H9 (cell line): Measurements from ENCODE around the gene C1orf116. TPM values are rescaled to one million over a fixed set of nuclear protein-coding genes. Genes with fewer than 3 reads are reported as not detected.
A peak's percentile ranks its signal among the peaks of the same experiment; 100 is the strongest.

Experiments used
- DNase-seq: peaks from one replicate; pipeline ENCODE4 v3.0.0-alpha.2; 2017
- H2AFZ ChIP-seq: one replicate; pipeline ENCODE4 v1.6.1; 2013; ENCODE audit warnings: mild to moderate bottlenecking, low read length, control low read depth, moderate library complexity
- H2AK5ac ChIP-seq: 2 replicates; pipeline ENCODE4 v1.6.1; 2013; ENCODE audit warnings: low read length, control low read depth, mixed read lengths; ENCODE audit not compliant: insufficient read length
- H2BK120ac ChIP-seq: one replicate; pipeline ENCODE4 v1.6.1; 2013; ENCODE audit warnings: low read depth, mild to moderate bottlenecking, low read length, control low read depth, inconsistent platforms; ENCODE audit not compliant: poor library complexity, severe bottlenecking
- H2BK12ac ChIP-seq: 2 replicates; pipeline ENCODE4 v1.6.1; 2013; ENCODE audit warnings: low read length, control low read depth, mixed read lengths, low read depth; ENCODE audit not compliant: insufficient read length
- H2BK15ac ChIP-seq: 2 replicates; pipeline ENCODE4 v1.6.1; 2013; ENCODE audit warnings: low read depth, low read length, control low read depth
- H2BK20ac ChIP-seq: one replicate; pipeline ENCODE4 v1.6.1; 2013; ENCODE audit warnings: low read depth, mild to moderate bottlenecking, low read length, control low read depth, inconsistent platforms; ENCODE audit not compliant: poor library complexity, severe bottlenecking
- H2BK5ac ChIP-seq: 2 replicates; pipeline ENCODE4 v1.6.1; 2013; ENCODE audit warnings: low read length, control low read depth, mixed read lengths; ENCODE audit not compliant: insufficient read length
- H3K14ac ChIP-seq: 2 replicates; pipeline ENCODE4 v1.6.1; 2013; ENCODE audit warnings: low read length, control low read depth; ENCODE audit not compliant: insufficient read depth
- H3K18ac ChIP-seq: 2 replicates; pipeline ENCODE4 v1.6.1; 2013; ENCODE audit warnings: low read depth, mild to moderate bottlenecking, mixed read lengths, low read length, control low read depth; ENCODE audit not compliant: insufficient read length
- H3K23ac ChIP-seq: 2 replicates; pipeline ENCODE4 v1.6.1; 2013; ENCODE audit warnings: low read length, control low read depth, mixed read lengths, low read depth; ENCODE audit not compliant: insufficient read length
- H3K23me2 ChIP-seq: 2 replicates; pipeline ENCODE4 v1.6.1; 2013; ENCODE audit warnings: low read depth, mild to moderate bottlenecking, mixed read lengths, low read length, control low read depth; ENCODE audit not compliant: insufficient read length, poor library complexity, severe bottlenecking
- H3K27ac ChIP-seq: 2 replicates; pipeline ENCODE4 v1.5.1; 2013; ENCODE audit warnings: low read length, control low read depth, mixed read lengths, low read depth; ENCODE audit not compliant: insufficient read length
- H3K27me3 ChIP-seq: 2 replicates; pipeline ENCODE4 v1.6.1; 2013; ENCODE audit warnings: low read length, control low read depth, inconsistent platforms; ENCODE audit not compliant: insufficient read depth
- H3K4ac ChIP-seq: 2 replicates; pipeline ENCODE4 v1.6.1; 2013; ENCODE audit warnings: low read depth, mild to moderate bottlenecking, control low read depth, inconsistent platforms, low read length, moderate library complexity
- H3K4me1 ChIP-seq: 2 replicates; pipeline ENCODE4 v1.6.1; 2013; ENCODE audit warnings: low read length, control low read depth, inconsistent platforms; ENCODE audit not compliant: insufficient read depth
- H3K4me2 ChIP-seq: 2 replicates; pipeline ENCODE4 v1.6.1; 2013; ENCODE audit warnings: low read length, control low read depth, mixed read lengths; ENCODE audit not compliant: insufficient read length, insufficient read depth
- H3K56ac ChIP-seq: 2 replicates; pipeline ENCODE4 v1.6.1; 2013; ENCODE audit warnings: low read depth, mild to moderate bottlenecking, mixed read lengths, low read length, control low read depth; ENCODE audit not compliant: insufficient read length
- H3K79me1 ChIP-seq: 2 replicates; pipeline ENCODE4 v1.6.1; 2013; ENCODE audit warnings: low read depth, mild to moderate bottlenecking, moderate library complexity, low read length, control low read depth, inconsistent platforms; ENCODE audit not compliant: insufficient read depth, poor library complexity, severe bottlenecking
- H3K79me2 ChIP-seq: 2 replicates; pipeline ENCODE4 v1.6.1; 2013; ENCODE audit warnings: low read length, control low read depth, inconsistent platforms; ENCODE audit not compliant: insufficient read depth
- H3K9ac ChIP-seq: 2 replicates; pipeline ENCODE4 v1.6.1; 2013; ENCODE audit warnings: low read length, control low read depth, mixed read lengths; ENCODE audit not compliant: insufficient read length; ENCODE audit errors: extremely low read depth
- H3K9me3 ChIP-seq: one replicate; pipeline ENCODE4 v1.6.1; 2013; ENCODE audit warnings: low read depth, low read length, inconsistent platforms; ENCODE audit not compliant: control insufficient read depth
- H3T11ph ChIP-seq: one replicate; pipeline ENCODE4 v1.6.1; 2013; ENCODE audit warnings: mild to moderate bottlenecking, low read length, control low read depth, inconsistent platforms
- H4K20me1 ChIP-seq: one replicate; pipeline ENCODE4 v1.6.1; 2013; ENCODE audit not compliant: control insufficient read depth, insufficient read length, insufficient read depth
- H4K5ac ChIP-seq: 2 replicates; pipeline ENCODE4 v1.6.1; 2013; ENCODE audit warnings: low read depth, mild to moderate bottlenecking, mixed read lengths, low read length, control low read depth; ENCODE audit not compliant: insufficient read length
- H4K8ac ChIP-seq: replicated peaks from 2 replicates; pipeline ENCODE4 v1.6.1; 2013; ENCODE audit warnings: low read length, control low read depth, mixed read lengths, low read depth; ENCODE audit not compliant: insufficient read length
- H4K91ac ChIP-seq: 2 replicates; pipeline ENCODE4 v1.6.1; 2013; ENCODE audit warnings: low read depth, mild to moderate bottlenecking, moderate library complexity, mixed read lengths, low read length, control low read depth; ENCODE audit not compliant: insufficient read length
- H3K27ac Mint-ChIP-seq, 3 experiments: 2 replicates in 2 of 3; 3 replicates in 1 of 3; pipeline ENCODE4 v1.8.0; 2020 to 2021; ENCODE audit warnings: mixed read lengths in 3 of 3, mild to moderate bottlenecking in 1 of 3, moderate library complexity in 1 of 3
- H3K27me3 Mint-ChIP-seq: 2 replicates; pipeline ENCODE4 v1.8.0; 2021; ENCODE audit warnings: low read depth, mild to moderate bottlenecking, moderate library complexity, mixed read lengths
- H3K36me3 Mint-ChIP-seq, 3 experiments: 2 replicates in 2 of 3; 3 replicates in 1 of 3; pipeline ENCODE4 v1.8.0; 2020 to 2021; ENCODE audit warnings: low read depth in 3 of 3, mixed read lengths in 3 of 3; ENCODE audit not compliant: insufficient read depth in 1 of 3
- H3K4me1 Mint-ChIP-seq, 2 experiments: 2 replicates each; pipeline ENCODE4 v1.8.0; 2020; ENCODE audit warnings: mixed read lengths in 2 of 2
- H3K4me3 Mint-ChIP-seq, 2 experiments: 2 replicates in 1 of 2; 3 replicates in 1 of 2; pipeline ENCODE4 v1.8.0; 2020 to 2021; ENCODE audit warnings: mild to moderate bottlenecking in 2 of 2, mixed read lengths in 2 of 2, moderate library complexity in 1 of 2
- H3K9me3 Mint-ChIP-seq, 2 experiments: 2 replicates in 1 of 2; 3 replicates in 1 of 2; pipeline ENCODE4 v1.8.0; 2020; ENCODE audit warnings: mild to moderate bottlenecking in 2 of 2, mixed read lengths in 2 of 2, moderate library complexity in 1 of 2
- CTCF ChIP-seq: fragments of 200-600 bp; sonication (generic); conservative IDR thresholded peaks from 3 replicates; pipeline ENCODE4 v1.8.0; 2021; ENCODE audit warnings: antibody characterized with exemption, mild to moderate bottlenecking
- WGBS: extraction: QIAGEN DNeasy Blood & Tissue Kit; methylation state at CpG from one replicate; pipeline ENCODE4 v1.1.7; 2013; ENCODE audit warnings: missing lambda C conversion rate, low lambda C conversion rate, mixed read lengths; ENCODE audit not compliant: insufficient read length; ENCODE audit errors: extremely low coverage; 5-methylcytosine and 5-hydroxymethylcytosine counted together
- total RNA-seq: library from RNA; stranded (reverse); gene quantifications from 2 replicates; pipeline ENCODE4 v1.2.1, GENCODE V29; 2021

C1orf116 gene
- total RNA-seq, 1 experiment from 2014 or later: 0.48 TPM

GRCh38 chr1:207030522-207031009 lies 2.0 kb downstream of the C1orf116 start:
- no peak overlapping the region for H4K91ac ChIP-seq
- no peak overlapping the region for H3K56ac ChIP-seq
- no peak overlapping the region for H3T11ph ChIP-seq
- H3K9me3 ChIP-seq: no peaks in the 10 kb centered on the region
- H4K5ac ChIP-seq: no peak overlapping the region
- H3K23ac ChIP-seq: no peak overlapping the region
- no peak overlapping the region for H3K4me2 ChIP-seq
- peaks cover 23% of the 10 kb centered on the region for H3K4me1 ChIP-seq
- H3K27me3 Mint-ChIP-seq: no peaks in the 10 kb centered on the region
- no peak overlapping the region for H2BK15ac ChIP-seq
- H3K27me3 ChIP-seq: no peaks in the 10 kb centered on the region
- no peak overlapping the region for H2BK5ac ChIP-seq
- H3K14ac ChIP-seq: no peak overlapping the region
- no peak for TF ChIP-seq CTCF
- peak overlapping the region in 1 of 3 experiments; percentile 36; a peak in 1 of 7 replicates for H3K27ac Mint-ChIP-seq
- H2AFZ ChIP-seq: no peak overlapping the region
- no peak overlapping the region for H3K18ac ChIP-seq
- H2BK120ac ChIP-seq: no peak overlapping the region
- peaks cover 47 to 56% of the 10 kb centered on the region in 2 experiments for H3K4me1 Mint-ChIP-seq
- H3K23me2 ChIP-seq: no peaks in the 10 kb centered on the region
- no peaks in the 10 kb centered on the region; the same call in 1 of the 2 replicates for H3K79me2 ChIP-seq
- DNase-seq: no peak
- no peak overlapping the region for H3K27ac ChIP-seq
- no peak overlapping the region for H3K9ac ChIP-seq
- H2BK20ac ChIP-seq: no peak overlapping the region
- H3K36me3 Mint-ChIP-seq: no peaks in the 10 kb centered on the region; a peak in 1 of 7 replicates
- H2AK5ac ChIP-seq: no peak overlapping the region
- no peak overlapping the region for H2BK12ac ChIP-seq
- WGBS: no CpG with 5 or more reads among the region's 5 CpGs
- H3K79me1 ChIP-seq: no peaks in the 10 kb centered on the region
- no peak overlapping the region for H3K4ac ChIP-seq
- H4K20me1 ChIP-seq: no peaks in the 10 kb centered on the region
- no peak overlapping the region for H3K4me3 Mint-ChIP-seq
- H4K8ac ChIP-seq: no peak overlapping the region
- H3K9me3 Mint-ChIP-seq: no peaks in the 10 kb centered on the region
